HepG2 (cell line): Measurements from ENCODE around the gene LPXN.

Source experiments
- CAMTA2 ChIP-seq: sonication (generic); formaldehyde crosslinking; IDR thresholded peaks from 2 replicates; pipeline ENCODE4 v1.4.0; 2020; ENCODE audit warnings: mild to moderate bottlenecking, missing genetic modification reagents, borderline replicate concordance
- REPIN1 ChIP-seq: sonication (generic); formaldehyde crosslinking; IDR thresholded peaks from 2 replicates; pipeline ENCODE4 v1.8.0; 2022; ENCODE audit warnings: missing genetic modification reagents, low read depth, mild to moderate bottlenecking, borderline replicate concordance
- RFX3 ChIP-seq: IDR thresholded peaks from 2 replicates; pipeline ENCODE4 v1.6.1; 2016; ENCODE audit warnings: missing biosample characterization, missing genetic modification reagents
- TF ChIP-seq, protein P1 (sequence below): sonication (generic); formaldehyde crosslinking; IDR thresholded peaks from 2 replicates; pipeline ENCODE4 v1.4.0; 2020; ENCODE audit warnings: missing genetic modification reagents, borderline replicate concordance

DNA sequence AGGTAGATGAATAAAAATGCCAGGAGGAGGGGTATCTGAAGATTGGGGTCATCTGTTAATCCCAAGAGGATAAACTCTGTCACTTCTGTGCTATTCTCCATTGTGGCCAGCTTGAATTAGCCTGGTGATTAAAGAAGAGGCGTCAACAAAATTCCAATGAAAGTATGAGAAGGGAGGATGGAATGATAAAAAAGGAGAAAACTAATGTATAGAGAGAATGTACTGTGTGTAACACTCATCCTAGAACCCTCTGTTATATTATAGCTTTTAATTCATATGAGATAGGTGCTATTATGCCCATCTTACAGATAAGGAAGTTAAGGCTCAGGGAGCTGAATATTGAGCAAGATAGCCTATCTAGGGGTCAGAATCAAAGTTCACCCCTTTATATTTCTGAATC is 67.7 kb downstream of the LPXN start, which contains the start of gene OR5B21:
- TF ChIP-seq, protein P1, sequence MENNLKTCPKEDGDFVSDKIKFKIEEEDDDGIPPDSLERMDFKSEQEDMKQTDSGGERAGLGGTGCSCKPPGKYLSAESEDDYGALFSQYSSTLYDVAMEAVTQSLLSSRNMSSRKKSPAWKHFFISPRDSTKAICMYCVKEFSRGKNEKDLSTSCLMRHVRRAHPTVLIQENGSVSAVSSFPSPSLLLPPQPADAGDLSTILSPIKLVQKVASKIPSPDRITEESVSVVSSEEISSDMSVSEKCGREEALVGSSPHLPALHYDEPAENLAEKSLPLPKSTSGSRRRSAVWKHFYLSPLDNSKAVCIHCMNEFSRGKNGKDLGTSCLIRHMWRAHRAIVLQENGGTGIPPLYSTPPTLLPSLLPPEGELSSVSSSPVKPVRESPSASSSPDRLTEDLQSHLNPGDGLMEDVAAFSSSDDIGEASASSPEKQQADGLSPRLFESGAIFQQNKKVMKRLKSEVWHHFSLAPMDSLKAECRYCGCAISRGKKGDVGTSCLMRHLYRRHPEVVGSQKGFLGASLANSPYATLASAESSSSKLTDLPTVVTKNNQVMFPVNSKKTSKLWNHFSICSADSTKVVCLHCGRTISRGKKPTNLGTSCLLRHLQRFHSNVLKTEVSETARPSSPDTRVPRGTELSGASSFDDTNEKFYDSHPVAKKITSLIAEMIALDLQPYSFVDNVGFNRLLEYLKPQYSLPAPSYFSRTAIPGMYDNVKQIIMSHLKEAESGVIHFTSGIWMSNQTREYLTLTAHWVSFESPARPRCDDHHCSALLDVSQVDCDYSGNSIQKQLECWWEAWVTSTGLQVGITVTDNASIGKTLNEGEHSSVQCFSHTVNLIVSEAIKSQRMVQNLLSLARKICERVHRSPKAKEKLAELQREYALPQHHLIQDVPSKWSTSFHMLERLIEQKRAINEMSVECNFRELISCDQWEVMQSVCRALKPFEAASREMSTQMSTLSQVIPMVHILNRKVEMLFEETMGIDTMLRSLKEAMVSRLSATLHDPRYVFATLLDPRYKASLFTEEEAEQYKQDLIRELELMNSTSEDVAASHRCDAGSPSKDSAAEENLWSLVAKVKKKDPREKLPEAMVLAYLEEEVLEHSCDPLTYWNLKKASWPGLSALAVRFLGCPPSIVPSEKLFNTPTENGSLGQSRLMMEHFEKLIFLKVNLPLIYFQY = no peak
- no peak for TF ChIP-seq REPIN1
- TF ChIP-seq RFX3 (CRISPR knock-in tag) = no peak
- TF ChIP-seq CAMTA2 (CRISPR knock-in tag) = no peak
